DMS114 treated with DMSO at 0.1 percent for 48 hours (cell line): ENCODE data around the gene CDKAL1.
"Not testable (repeated sequence)": the region's sequence is repeated elsewhere in the genome, so short reads cannot be mapped to it uniquely, and the experiment has no call there.

ENCODE experiments used
- DNase-seq: peaks from one replicate; lab custom pipeline; 2025; ENCODE audit not compliant: unreplicated experiment; lab: John Stamatoyannopoulos, UW

The CDKAL1 gene

GRCh38 chr6:21087188-21087587 lies 552.9 kb downstream of the CDKAL1 start:
- no peak for DNase-seq

DNA sequence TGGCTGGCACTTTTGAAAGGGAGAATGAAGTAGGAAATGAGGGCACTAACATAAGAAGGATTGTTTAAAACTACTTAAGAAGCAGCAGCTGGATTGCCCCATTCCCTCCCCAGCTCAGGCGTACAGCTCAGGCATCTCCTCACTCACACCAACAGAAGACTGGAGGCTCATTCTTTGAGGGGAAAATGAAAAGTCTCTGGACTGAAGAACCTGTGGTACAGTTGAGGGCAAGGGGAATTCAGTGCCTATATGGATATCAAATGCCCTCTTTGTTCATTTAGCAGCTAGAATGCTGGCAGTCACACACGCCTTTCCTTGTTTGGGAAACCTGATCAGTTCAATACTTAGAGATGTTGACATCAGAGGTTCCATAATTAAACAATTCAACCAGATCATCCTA lies 557.2 kb downstream of the CDKAL1 start:
- DNase-seq = no peak

DNA sequence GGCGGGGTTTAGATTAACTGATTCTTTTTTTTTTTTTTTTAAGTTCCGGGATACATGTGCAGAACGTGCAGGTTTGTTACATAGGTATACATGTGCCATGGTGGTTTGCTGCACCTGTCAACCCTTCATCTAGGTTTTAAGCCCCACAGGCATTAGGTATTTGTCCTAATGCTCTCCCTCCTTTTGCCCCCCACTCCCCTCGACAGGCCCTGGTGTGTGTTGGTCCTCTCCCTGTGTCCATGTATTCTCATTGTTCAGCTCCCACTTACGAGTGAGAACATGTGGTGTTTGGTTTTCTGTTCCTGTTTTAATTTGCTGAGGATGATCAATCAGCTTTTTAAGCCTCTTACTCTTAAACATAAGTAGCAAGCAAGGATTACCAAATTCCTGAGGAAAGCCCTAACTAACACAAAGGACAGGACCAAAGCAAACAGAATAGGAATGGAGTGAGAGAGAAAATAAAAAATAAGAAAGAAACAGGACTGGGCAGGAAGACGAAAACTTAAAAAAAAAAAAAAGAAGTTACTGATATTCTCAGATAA lies 558.0 kb downstream of the CDKAL1 start:
- DNase-seq = not testable (repeated sequence)

DNA sequence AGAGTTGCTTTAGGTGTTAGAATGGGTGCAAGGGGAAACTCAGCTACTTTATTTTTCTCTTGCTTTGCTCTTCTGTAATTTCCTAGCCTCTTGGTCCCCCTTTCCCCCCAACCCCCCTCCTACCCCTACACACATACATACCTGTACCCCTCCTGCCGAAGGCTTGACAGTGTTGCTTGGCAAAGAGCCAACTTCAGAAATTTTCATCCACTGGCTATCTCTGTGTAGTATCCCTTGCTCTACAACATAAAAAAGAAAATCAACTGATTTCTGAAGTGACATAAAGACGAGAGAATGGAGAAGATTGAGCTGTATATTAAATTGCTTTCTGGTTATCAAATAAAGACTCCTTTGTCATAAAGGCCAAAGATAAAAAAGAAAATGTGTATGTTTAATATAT lies 561.2 kb downstream of the CDKAL1 start:
- no peak for DNase-seq

DNA sequence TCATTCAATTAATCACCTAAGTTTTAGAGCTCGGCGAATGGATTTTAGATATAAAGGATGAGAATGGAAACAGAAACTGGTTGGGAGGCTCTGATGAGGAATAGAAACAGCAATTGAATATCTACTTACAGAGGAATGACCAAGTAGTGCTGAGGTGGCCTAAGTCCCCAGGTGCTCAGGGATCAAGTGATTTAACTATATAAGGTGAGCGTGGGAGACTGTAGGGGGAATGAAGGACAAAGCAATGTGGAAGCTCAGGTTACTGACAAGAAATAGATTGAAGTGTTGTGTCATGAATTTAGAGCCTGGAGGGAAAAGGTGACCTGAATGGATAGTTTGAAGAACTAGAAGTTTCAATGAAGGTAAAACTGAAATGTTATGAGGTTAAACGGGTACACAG lies 563.9 kb downstream of the CDKAL1 start:
- DNase-seq = no peak

GRCh38 chr6:21098744-21099143 lies 564.5 kb downstream of the CDKAL1 start:
- DNase-seq = no peak

GRCh38 chr6:21099338-21100314 lies 565.4 kb downstream of the CDKAL1 start:
- DNase-seq = no peak

GRCh38 chr6:21100991-21101390 lies 566.7 kb downstream of the CDKAL1 start:
- DNase-seq = no peak

DNA sequence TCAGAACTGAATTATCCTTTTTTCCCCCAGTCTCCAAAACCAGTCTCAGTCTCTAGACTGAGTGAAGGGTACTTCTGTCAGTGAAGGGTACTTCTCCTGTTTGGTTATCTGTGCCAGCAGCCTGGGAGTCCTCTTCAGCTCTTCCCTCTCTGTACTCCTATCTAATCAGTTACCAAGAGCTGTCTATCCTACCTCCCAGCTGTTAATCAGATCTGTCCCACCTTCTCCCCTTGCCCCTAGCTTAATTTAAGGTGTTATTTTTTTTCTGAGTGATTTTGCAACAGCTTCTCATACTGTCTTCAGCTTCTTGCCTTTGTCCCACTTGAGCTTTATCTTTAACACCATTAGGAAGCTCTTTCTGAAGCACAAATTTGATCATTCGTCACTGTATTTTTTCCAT lies 567.4 kb downstream of the CDKAL1 start:
- no peak for DNase-seq

DNA sequence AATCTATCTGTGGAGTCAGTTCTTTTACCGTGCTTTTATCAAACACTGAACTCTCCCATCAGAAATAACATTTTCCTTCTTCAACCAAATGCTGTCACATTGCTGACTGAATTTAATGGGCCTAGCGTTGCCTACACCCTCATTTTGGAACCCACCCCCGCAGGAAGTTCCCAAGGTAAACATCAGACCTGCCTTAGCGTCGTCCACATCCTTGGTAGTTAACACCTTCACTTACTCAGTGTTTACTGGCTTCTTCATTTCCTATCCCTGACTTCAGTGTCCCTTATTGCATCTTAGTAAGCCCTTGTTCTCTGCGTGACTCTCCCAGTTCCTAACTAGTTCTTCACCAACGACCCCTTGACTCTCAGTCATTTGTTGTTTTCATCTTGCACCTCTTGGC lies 567.9 kb downstream of the CDKAL1 start:
- DNase-seq = no peak

GRCh38 chr6:21102624-21103023 lies 568.4 kb downstream of the CDKAL1 start:
- DNase-seq = no peak

DNA sequence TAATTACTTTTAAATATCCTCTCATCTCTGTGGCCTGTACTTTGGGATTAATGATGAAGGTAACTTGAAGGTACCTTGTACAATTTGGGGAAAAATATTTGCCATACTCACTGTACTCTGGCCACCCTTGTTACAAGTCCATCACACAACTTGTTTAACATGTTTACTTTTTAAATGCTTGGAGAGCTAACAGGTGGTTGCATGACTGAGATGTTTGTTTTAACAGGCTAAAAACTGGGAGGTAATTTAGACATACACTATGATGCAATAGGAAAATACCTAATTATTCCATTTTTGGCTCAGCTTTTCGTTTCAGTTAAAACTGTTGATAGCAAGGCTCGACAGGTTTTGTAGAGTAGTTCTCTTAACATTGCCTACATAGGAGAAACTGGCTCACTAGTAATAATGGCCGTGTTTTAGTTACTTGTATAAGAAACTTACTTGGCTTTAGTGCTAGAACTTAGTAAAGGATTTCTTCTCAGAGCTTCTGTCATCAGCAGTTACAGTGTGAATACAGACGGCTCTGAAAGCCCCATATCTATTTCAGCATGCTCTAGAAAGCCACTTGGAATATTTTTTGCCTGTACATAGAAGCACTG lies 569.5 kb downstream of the CDKAL1 start:
- no peak for DNase-seq

GRCh38 chr6:21104288-21104687 lies 570.0 kb downstream of the CDKAL1 start:
- DNase-seq = no peak

- DNase-seq = no peak
Measured at GRCh38 chr6:21107796-21108195, 573.5 kb downstream of the CDKAL1 start.

GRCh38 chr6:21109391-21110178 lies 575.3 kb downstream of the CDKAL1 start:
- no peak for DNase-seq

- DNase-seq = no peak
Measured at GRCh38 chr6:21110684-21111083, 576.4 kb downstream of the CDKAL1 start.

DNA sequence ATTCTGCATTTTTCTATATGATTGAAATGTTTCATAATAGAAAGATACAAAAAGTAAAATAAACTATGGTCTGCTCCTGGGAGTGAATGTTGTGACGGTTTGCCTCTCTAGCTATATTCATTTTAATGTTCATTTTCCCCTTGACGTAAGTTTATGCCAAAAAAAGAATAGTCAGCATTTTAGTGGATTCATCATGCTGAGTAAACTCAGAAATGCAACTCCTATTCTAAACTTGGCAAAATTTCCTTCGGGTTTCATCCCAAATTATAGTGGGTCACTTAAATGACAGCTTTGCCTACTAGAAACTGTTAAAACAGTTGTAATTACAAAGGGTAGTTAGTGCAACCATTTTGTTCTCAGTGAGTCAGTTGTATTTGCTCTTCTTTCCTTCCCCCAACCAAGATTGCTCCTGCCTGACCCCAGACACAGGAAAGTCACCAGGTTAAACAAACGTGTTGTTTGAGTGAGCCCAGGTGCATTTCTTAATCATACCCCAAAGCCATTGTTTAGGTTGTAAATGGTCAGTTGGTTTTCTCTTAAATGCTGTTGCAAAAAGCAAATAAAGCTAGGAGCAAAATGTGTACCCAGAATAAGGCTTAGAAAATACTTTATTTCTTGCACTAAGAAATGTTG lies 577.0 kb downstream of the CDKAL1 start:
- DNase-seq = no peak

- no peak for DNase-seq
Measured at GRCh38 chr6:21115111-21115510, 580.9 kb downstream of the CDKAL1 start.

DNA sequence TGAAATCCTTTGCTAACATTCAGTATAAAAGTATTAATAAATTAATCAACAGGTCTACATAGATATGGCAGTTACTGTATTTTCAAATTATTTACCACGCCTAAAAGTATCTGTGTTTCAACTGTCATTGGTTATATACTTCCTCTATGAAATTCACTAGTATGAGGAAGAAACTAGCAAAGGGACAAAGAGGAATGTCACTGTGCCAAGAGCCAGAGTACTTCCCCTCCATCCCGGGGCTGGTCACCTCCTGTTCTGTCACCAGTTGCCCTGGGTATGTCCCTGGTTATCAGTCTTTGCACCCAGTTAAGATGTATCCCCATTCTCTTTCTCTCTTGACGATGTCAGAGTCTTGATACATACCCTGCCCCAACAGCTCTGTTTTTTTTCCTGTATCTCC lies 582.5 kb downstream of the CDKAL1 start:
- no peak for DNase-seq

- DNase-seq = no peak
Measured at GRCh38 chr6:21118216-21118780, 584.0 kb downstream of the CDKAL1 start.
